Stomach (tissue), 4 donors: ENCODE data around the gene MAGI1.

Experiments
- POLR2AphosphoS5 ChIP-seq, 3 donors: sonication (generic); formaldehyde crosslinking; IDR thresholded peaks; one replicate each; pipeline ENCODE4 v1.6.1; 2016; ENCODE audit warnings: antibody characterized with exemption in 3 of 3
- TF ChIP-seq, protein P1 (sequence below), 7 experiments: fragments of 450-650 bp in 4 of 7; fragments of 200-600 bp in 3 of 7; sonication (generic) in 3 of 7; IDR thresholded peaks; one replicate each; pipeline ENCODE4 v1.5.1; 2016 to 2019; ENCODE audit warnings: antibody characterized with exemption in 7 of 7, control low read depth in 2 of 7, mild to moderate bottlenecking in 1 of 7

DNA sequence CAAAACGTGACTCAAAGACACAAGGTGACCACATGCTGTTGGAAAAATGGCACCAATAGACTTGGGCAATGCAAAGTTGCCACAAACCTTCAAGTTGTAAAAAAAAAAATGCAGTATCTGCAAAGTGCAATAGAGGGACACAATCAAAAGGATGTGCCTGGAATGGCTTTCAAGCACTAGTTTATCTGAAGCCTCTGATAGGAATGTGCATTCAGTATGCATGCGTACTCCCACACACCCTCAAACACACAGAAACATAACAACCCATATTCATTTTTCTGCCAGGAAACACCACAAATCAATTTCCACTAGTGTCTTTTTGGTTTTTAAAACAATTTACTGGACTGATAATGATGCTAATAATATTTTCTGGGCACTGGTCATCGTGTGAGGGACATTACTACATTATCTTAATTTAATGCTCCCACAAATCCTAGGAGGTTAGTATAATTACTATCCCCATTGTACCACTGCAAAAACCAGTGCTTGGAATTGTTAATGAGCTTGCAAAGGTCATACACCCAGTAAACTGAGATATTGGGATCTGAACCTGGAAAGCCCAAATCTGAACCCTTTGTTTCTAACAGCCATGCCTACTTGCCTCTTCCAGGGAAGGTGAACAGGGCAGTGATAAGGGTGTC lies 298.7 kb downstream of the MAGI1 start:
- TF ChIP-seq, protein P1, sequence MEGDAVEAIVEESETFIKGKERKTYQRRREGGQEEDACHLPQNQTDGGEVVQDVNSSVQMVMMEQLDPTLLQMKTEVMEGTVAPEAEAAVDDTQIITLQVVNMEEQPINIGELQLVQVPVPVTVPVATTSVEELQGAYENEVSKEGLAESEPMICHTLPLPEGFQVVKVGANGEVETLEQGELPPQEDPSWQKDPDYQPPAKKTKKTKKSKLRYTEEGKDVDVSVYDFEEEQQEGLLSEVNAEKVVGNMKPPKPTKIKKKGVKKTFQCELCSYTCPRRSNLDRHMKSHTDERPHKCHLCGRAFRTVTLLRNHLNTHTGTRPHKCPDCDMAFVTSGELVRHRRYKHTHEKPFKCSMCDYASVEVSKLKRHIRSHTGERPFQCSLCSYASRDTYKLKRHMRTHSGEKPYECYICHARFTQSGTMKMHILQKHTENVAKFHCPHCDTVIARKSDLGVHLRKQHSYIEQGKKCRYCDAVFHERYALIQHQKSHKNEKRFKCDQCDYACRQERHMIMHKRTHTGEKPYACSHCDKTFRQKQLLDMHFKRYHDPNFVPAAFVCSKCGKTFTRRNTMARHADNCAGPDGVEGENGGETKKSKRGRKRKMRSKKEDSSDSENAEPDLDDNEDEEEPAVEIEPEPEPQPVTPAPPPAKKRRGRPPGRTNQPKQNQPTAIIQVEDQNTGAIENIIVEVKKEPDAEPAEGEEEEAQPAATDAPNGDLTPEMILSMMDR (IDR thresholded peaks at IDR 0.05): no peak
- TF ChIP-seq POLR2AphosphoS5 (IDR thresholded peaks at IDR 0.05): no peak
